Islet of Langerhans (tissue), 1 donor: ENCODE data around the gene FBXO17.
"Not testable (repeated sequence)": the region's sequence is repeated elsewhere in the genome, so short reads cannot be mapped to it uniquely, and the experiment has no call there.

Experiments
- FAIRE-seq: peaks from one replicate; lab custom pipeline; 2011; peaks lifted over from hg19 to GRCh38; lab: Jason Lieb, UNC

Gene FBXO17

GRCh38 chr19:38975214-38975860, at the start of gene FBXO17:
TSS of gene FBXO17 (minus strand) at chr19:38975742. CDS start at chr19:38950319, 25,423 bp downstream.
- FAIRE-seq = no peak

- FAIRE-seq = no peak
Measured at GRCh38 chr19:39024875-39025641, 49.5 kb upstream of the FBXO17 start.

GRCh38 chr19:39021063-39021462, 45.5 kb upstream of the FBXO17 start:
- no peak for FAIRE-seq

- FAIRE-seq = no peak
Measured at GRCh38 chr19:39017646-39018045, 42.1 kb upstream of the FBXO17 start.

- no peak for FAIRE-seq
Measured at GRCh38 chr19:39017026-39017425, 41.5 kb upstream of the FBXO17 start.

- no peak for FAIRE-seq
Measured at GRCh38 chr19:39014037-39014436, 38.5 kb upstream of the FBXO17 start.

GRCh38 chr19:39009001-39009400, 33.5 kb upstream of the FBXO17 start:
- no peak for FAIRE-seq

- FAIRE-seq = no peak
Measured at GRCh38 chr19:39008137-39008536, 32.6 kb upstream of the FBXO17 start.

GRCh38 chr19:39007096-39007495, 31.6 kb upstream of the FBXO17 start:
- FAIRE-seq = no peak

GRCh38 chr19:39004403-39004802, 28.9 kb upstream of the FBXO17 start:
- FAIRE-seq = no peak

- no peak for FAIRE-seq
Measured at GRCh38 chr19:39003796-39004195, 28.3 kb upstream of the FBXO17 start.

GRCh38 chr19:39003188-39003587, 27.6 kb upstream of the FBXO17 start:
- no peak for FAIRE-seq

- FAIRE-seq = no peak
Measured at GRCh38 chr19:39001041-39001440, 25.5 kb upstream of the FBXO17 start.

- FAIRE-seq = not testable (repeated sequence)
Measured at GRCh38 chr19:38997576-38997975, 22.0 kb upstream of the FBXO17 start.

- FAIRE-seq = no peak
Measured at GRCh38 chr19:38993271-38993670, 17.7 kb upstream of the FBXO17 start.

GRCh38 chr19:38990949-38991697, 15.6 kb upstream of the FBXO17 start:
- FAIRE-seq = no peak

- not testable (repeated sequence) for FAIRE-seq
Measured at GRCh38 chr19:38989614-38990013, 14.1 kb upstream of the FBXO17 start.

- FAIRE-seq = no peak
Measured at GRCh38 chr19:38989066-38989605, 13.6 kb upstream of the FBXO17 start.

- FAIRE-seq = not testable (repeated sequence)
Measured at GRCh38 chr19:38988627-38989026, 13.1 kb upstream of the FBXO17 start.

GRCh38 chr19:38987745-38988144, 12.2 kb upstream of the FBXO17 start:
- FAIRE-seq = not testable (repeated sequence)

- FAIRE-seq = no peak
Measured at GRCh38 chr19:38985262-38985661, 9.7 kb upstream of the FBXO17 start.

GRCh38 chr19:38980583-38981374, 5.2 kb upstream of the FBXO17 start:
- FAIRE-seq = no peak
